HCT116 (cell line): Measurements from ENCODE around the gene COBL. TPM values are rescaled to one million over a fixed set of nuclear protein-coding genes. Genes with fewer than 3 reads are reported as not detected.

Experiments used
- ATAC-seq: fragments of 200-7000 bp; cut with Tn5 transposase; 2 replicates; pipeline ENCODE4 v1.9.1; 2020; ENCODE audit warnings: mild to moderate bottlenecking, moderate library complexity
- BruUV-seq: library from RNA; stranded (reverse); fragments of 400-500 nt; replicated peaks from 2 replicates; lab custom pipeline; 2021; lab: Mats Ljungman, UMichigan
- CTCF ChIA-PET: fragments of 300-600 bp; sonication (Branson Sonifier 250); formaldehyde crosslinking; loops from one replicate; lab custom pipeline; 2021; ENCODE audit warnings: antibody characterized with exemption; lab: Charles Lee
- POLR2A ChIA-PET: fragments of 300-600, 350-600 bp; sonication (Branson Sonifier 250); formaldehyde crosslinking; loops from one replicate; lab custom pipeline; 2021; ENCODE audit warnings: antibody characterized with exemption; lab: Charles Lee
- RAD21 ChIA-PET, 2 experiments: fragments of 300-600 bp; sonication (Branson Sonifier 250); formaldehyde crosslinking; loops; one replicate each; lab custom pipeline; 2023; ENCODE audit warnings: low total read pairs in 2 of 2; ENCODE audit not compliant: uncharacterized antibody in 2 of 2, unreplicated experiment in 2 of 2, low non-redundant PET in 1 of 2; lab: Charles Lee
- DNase-seq: peaks from one replicate; pipeline ENCODE4 v3.0.0-alpha.2; 2010; ENCODE audit warnings: low read depth, low spot score
- H2AFZ ChIP-seq: fragments of 200-600 bp; shearing (Covaris generic), sonication (generic); 2 replicates; pipeline ENCODE4 v1.6.1; 2017; ENCODE audit warnings: low read depth, mixed run types, mixed read lengths, antibody characterized with exemption, low read length; ENCODE audit not compliant: poor library complexity, severe bottlenecking
- H3K27ac ChIP-seq: 2 replicates; pipeline ENCODE4 v1.5.1; 2012; ENCODE audit warnings: low read depth, low read length
- H3K27me3 ChIP-seq: fragments of 200-600 bp; sonication (generic); 2 replicates; pipeline ENCODE4 v1.6.1; 2016; ENCODE audit warnings: mixed run types, low read length, mixed read lengths; ENCODE audit not compliant: insufficient read depth
- H3K36me3 ChIP-seq, 2 experiments: fragments of 200-500 bp in 1 of 2; fragments of 200-600 bp in 1 of 2; sonication (Bioruptor generic) in 1 of 2; sonication (generic) in 1 of 2; 2 replicates each; pipeline versions ENCODE4 v1.5.1 to v1.6.1; 2014 to 2016; ENCODE audit warnings: low read length in 2 of 2, inconsistent platforms in 1 of 2, mixed read lengths in 1 of 2, mixed run types in 1 of 2; ENCODE audit not compliant: insufficient read depth in 2 of 2, control insufficient read depth in 1 of 2
- H3K4me1 ChIP-seq, 2 experiments: fragments of 200-600 bp in 1 of 2; sonication (generic) in 1 of 2; 2 replicates each; pipeline versions ENCODE4 v1.5.1 to v1.6.1; 2012 to 2017; ENCODE audit warnings: low read length in 2 of 2, inconsistent platforms in 1 of 2, mild to moderate bottlenecking in 1 of 2, mixed read lengths in 1 of 2, mixed run types in 1 of 2, moderate library complexity in 1 of 2; ENCODE audit not compliant: insufficient read depth in 2 of 2, control insufficient read depth in 1 of 2
- H3K4me2 ChIP-seq: fragments of 200-600 bp; sonication (generic); 2 replicates; pipeline ENCODE4 v1.6.1; 2017; ENCODE audit warnings: mixed run types, low read length, mixed read lengths
- H3K4me3 ChIP-seq, 2 experiments: fragments of 200-600 bp in 1 of 2; sonication (generic) in 1 of 2; replicated peaks in 1 of 2; 2 replicates each; pipeline ENCODE4 v1.5.1; 2011 to 2016; ENCODE audit warnings: low read length in 2 of 2, control low read depth in 1 of 2, low read depth in 1 of 2, mild to moderate bottlenecking in 1 of 2, mixed read lengths in 1 of 2, mixed run types in 1 of 2
- H3K79me2 ChIP-seq: fragments of 200-600 bp; sonication (generic); 2 replicates; pipeline ENCODE4 v1.6.1; 2017; ENCODE audit warnings: mild to moderate bottlenecking, mixed run types, low read length, moderate library complexity, mixed read lengths; ENCODE audit not compliant: insufficient read depth
- H3K9ac ChIP-seq: fragments of 200-600 bp; sonication (generic); 2 replicates; pipeline ENCODE4 v1.6.1; 2016; ENCODE audit warnings: low read length, mixed read lengths
- H3K9me2 ChIP-seq: fragments of 200-600 bp; sonication (generic), shearing (Covaris generic); 2 replicates; pipeline ENCODE4 v1.6.1; 2017; ENCODE audit warnings: mixed run types, mild to moderate bottlenecking, moderate library complexity; ENCODE audit not compliant: insufficient read depth
- H3K9me3 ChIP-seq, 2 experiments: fragments of 200-500 bp in 1 of 2; fragments of 200-600 bp in 1 of 2; sonication (Bioruptor generic) in 1 of 2; sonication (generic) in 1 of 2; 2 replicates each; pipeline ENCODE4 v1.6.1; 2014 to 2017; ENCODE audit warnings: low read length in 2 of 2, mixed read lengths in 2 of 2, inconsistent platforms in 1 of 2, low read depth in 1 of 2, mild to moderate bottlenecking in 1 of 2, mixed run types in 1 of 2, moderate library complexity in 1 of 2; ENCODE audit not compliant: control insufficient read depth in 1 of 2, insufficient read depth in 1 of 2
- H4K20me1 ChIP-seq: fragments of 200-600 bp; sonication (generic), shearing (Covaris generic); 2 replicates; pipeline ENCODE4 v1.6.1; 2017; ENCODE audit warnings: mixed run types, mild to moderate bottlenecking, moderate library complexity; ENCODE audit not compliant: insufficient read depth
- CBX3 ChIP-seq: IDR thresholded peaks from 2 replicates; pipeline ENCODE4 v1.6.1; 2012; ENCODE audit warnings: low read depth
- EZH2 ChIP-seq: fragments of 200-600 bp; sonication (generic); IDR thresholded peaks from 2 replicates; pipeline ENCODE4 v1.6.1; 2017; ENCODE audit warnings: antibody characterized with exemption, mixed run types
- EZH2phosphoT487 ChIP-seq: fragments of 200-600 bp; IDR thresholded peaks from 2 replicates; pipeline ENCODE4 v1.6.1; 2018; ENCODE audit warnings: antibody characterized with exemption, borderline replicate concordance
- FOSL1 ChIP-seq: IDR thresholded peaks from 2 replicates; pipeline ENCODE4 v1.6.1; 2012; ENCODE audit warnings: low read depth
- JUND ChIP-seq: IDR thresholded peaks from 2 replicates; pipeline ENCODE4 v1.6.1; 2012
- POLR2AphosphoS5 ChIP-seq: IDR thresholded peaks from 2 replicates; pipeline ENCODE4 v1.6.1; 2011; ENCODE audit warnings: mild to moderate bottlenecking, low read depth, low read length, moderate library complexity
- RAD21 ChIP-seq: IDR thresholded peaks from 2 replicates; pipeline ENCODE4 v1.6.1; 2012; ENCODE audit warnings: low read depth, mild to moderate bottlenecking
- SRF ChIP-seq: IDR thresholded peaks from 2 replicates; pipeline ENCODE4 v1.6.1; 2012; ENCODE audit warnings: low read depth
- YY1 ChIP-seq: IDR thresholded peaks from 2 replicates; pipeline ENCODE4 v1.6.1; 2011; ENCODE audit warnings: low read length, low read depth, moderate library complexity, mild to moderate bottlenecking; ENCODE audit not compliant: insufficient replicate concordance; ENCODE audit errors: extremely low read depth
- intact Hi-C: fragments of 100-400 bp; cut with micrococcal nuclease; formaldehyde crosslinking; loops from 2 replicates; pipeline ENCODE4 v1.10.0; 2022
- total RNA-seq: library from RNA; stranded (reverse); gene quantifications from one replicate; pipeline ENCODE4 v1.2.1, GENCODE V29; 2021; ENCODE audit not compliant: unreplicated experiment

Gene COBL
- total RNA-seq, 1 experiment from 2014 or later = 19.3 TPM

DNA sequence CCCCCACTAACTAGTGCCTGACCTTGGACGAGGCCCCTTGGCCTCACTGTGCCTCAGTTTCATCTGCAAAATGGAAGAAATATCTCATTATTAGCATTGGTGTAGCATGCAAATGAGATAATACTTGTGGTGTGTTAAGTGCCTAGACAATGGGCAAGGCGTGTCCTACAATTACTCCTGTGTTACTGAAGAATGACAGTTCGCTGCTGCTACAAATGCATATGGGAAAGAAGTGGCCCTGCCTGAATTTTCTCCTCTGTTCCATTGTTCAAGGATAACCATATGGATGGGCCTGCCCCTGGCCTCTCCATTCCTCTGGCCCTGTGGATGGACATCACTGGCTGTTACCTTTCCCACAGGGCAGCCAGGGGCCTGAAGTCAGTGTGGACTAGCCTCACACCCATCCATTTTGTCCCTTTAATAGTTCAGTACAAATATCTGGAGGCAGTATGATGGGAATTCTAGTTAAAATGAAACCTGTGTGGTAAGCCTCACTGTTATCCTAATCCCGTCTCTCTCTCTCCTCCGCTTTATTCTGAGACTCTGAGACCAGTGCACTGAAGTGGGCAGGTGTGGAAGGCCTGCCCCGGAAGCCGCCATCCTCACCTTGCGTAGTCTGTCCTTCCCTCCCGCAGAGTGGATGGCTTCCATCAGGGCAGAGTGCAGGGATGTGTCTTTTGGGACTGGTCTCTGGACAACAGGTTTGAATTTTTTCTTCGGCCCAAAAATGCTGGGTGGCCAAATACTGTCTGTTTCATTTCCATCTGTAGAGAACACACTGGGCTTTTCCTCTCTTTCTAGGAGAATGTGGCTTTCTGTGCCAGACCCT is 289.3 kb downstream of the COBL start:
- Histone ChIP-seq H3K4me1 (no peaks in the 10 kb centered on the region; a peak in 1 of 4 replicates), H3K27me3 (no peaks in the 10 kb centered on the region), H3K9ac (no peak overlapping the region), H3K27ac (no peak overlapping the region), H4K20me1 (no peaks in the 10 kb centered on the region), H3K9me3 (no peaks in the 10 kb centered on the region), H3K79me2 (no peaks in the 10 kb centered on the region), H3K36me3 (no peaks in the 10 kb centered on the region), H3K4me2 (no peak overlapping the region), H3K4me3 (no peak overlapping the region), H2AFZ (no peak overlapping the region), H3K9me2 (no peaks in the 10 kb centered on the region)
- RAD21 ChIA-PET = no interaction called here
- ATAC-seq (no peak), DNase-seq (no peak)
- BruUV-seq = no TSS peak
- POLR2A ChIA-PET = no interaction called here
- intact Hi-C loops = no loop called here
- TF ChIP-seq CBX3 (no peak), POLR2AphosphoS5 (no peak), YY1 (no peak), EZH2phosphoT487 (no peak), EZH2 (no peak), SRF (no peak), FOSL1 (no peak)
- CTCF ChIA-PET = no interaction called here

DNA sequence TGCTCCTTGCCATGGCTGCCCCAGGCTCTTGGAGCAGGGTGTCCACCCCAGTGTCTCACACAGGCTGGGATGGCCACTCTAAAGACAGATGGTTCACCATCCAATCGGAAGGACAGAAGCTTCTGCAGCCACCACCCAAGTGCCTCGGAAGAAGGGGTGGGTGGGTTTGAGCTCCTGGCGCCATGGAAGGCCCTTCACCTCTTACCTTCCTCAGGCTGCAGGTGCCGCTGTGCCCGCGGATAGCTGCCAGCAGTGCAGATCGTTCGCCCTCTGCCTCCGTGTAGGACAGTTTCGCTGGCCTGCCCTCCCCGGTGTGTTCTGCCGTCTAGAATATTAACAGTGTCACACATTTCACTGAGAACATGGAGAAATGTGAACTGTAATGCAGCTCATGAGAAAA is 290.3 kb downstream of the COBL start:
- ChIA-PET RAD21 (no interaction called here), CTCF (no interaction called here), POLR2A (no interaction called here)
- no peak overlapping the region for H3K9ac ChIP-seq
- H3K27me3 ChIP-seq = no peaks in the 10 kb centered on the region
- DNase-seq (no peak), ATAC-seq (no peak)
- no peaks in the 10 kb centered on the region for H3K9me3 ChIP-seq
- H3K36me3 ChIP-seq = no peaks in the 10 kb centered on the region
- H3K79me2 ChIP-seq = no peaks in the 10 kb centered on the region
- TF ChIP-seq CBX3 (no peak), RAD21 (no peak), JUND (no peak)
- no peak overlapping the region for H3K4me3 ChIP-seq
- no peaks in the 10 kb centered on the region for H3K9me2 ChIP-seq
- intact Hi-C loops = no loop called here
- no TSS peak for BruUV-seq
- no peak overlapping the region for H3K27ac ChIP-seq
- H3K4me1 ChIP-seq = no peaks in the 10 kb centered on the region; a peak in 1 of 4 replicates
- no peaks in the 10 kb centered on the region for H4K20me1 ChIP-seq
- no peak overlapping the region for H2AFZ ChIP-seq
- H3K4me2 ChIP-seq = no peak overlapping the region
